Measurements from ENCODE around the gene VPS4A. TPM values are rescaled to one million over a fixed set of nuclear protein-coding genes. Genes with fewer than 3 reads are reported as not detected.

VPS4A gene
- total RNA-seq, 2 experiments from 2014 or later: 30.5 to 31.2 TPM

- DNase-seq (no peak), ATAC-seq (no peak)
- Mint-ChIP-seq H3K27ac (no peak overlapping the region), H3K4me1 (ENCODE audit: low read depth) (peaks cover 12% of the 10 kb centered on the region), H3K9me3 (no peaks in the 10 kb centered on the region), H3K4me3 (no peak overlapping the region), H3K27me3 (no peaks in the 10 kb centered on the region), H3K36me3 (ENCODE audit: low read depth) (peaks cover 34% of the 10 kb centered on the region)
- no peak for TF ChIP-seq CTCF (IDR thresholded peaks at IDR 0.05)
- ChIA-PET CTCF (no interaction called here), POLR2A (interaction anchor here (8.4 kb wide), 1 partner anchor 9 kb away, joined by 93 read pairs; the partner anchor contains the start of gene PDF)
- intact Hi-C loops (cut with micrococcal nuclease): no loop called here
These were observed 8.2 kb downstream of the VPS4A start for GRCh38 chr16:69319381-69319780.

- intact Hi-C loops (cut with micrococcal nuclease): no loop called here
- Mint-ChIP-seq H3K36me3 (ENCODE audit: low read depth) (peaks cover 33% of the 10 kb centered on the region), H3K27me3 (no peaks in the 10 kb centered on the region), H3K4me3 (no peak overlapping the region), H3K9me3 (no peaks in the 10 kb centered on the region), H3K27ac (no peak overlapping the region), H3K4me1 (ENCODE audit: low read depth) (peaks cover 12% of the 10 kb centered on the region)
- CTCF ChIA-PET: no interaction called here
- POLR2A ChIA-PET: no interaction called here
- no peak for DNase-seq
- TF ChIP-seq CTCF (IDR thresholded peaks at IDR 0.05): no peak
- ATAC-seq: no peak
These were observed 8.9 kb downstream of the VPS4A start for GRCh38 chr16:69319826-69320739.

DNA sequence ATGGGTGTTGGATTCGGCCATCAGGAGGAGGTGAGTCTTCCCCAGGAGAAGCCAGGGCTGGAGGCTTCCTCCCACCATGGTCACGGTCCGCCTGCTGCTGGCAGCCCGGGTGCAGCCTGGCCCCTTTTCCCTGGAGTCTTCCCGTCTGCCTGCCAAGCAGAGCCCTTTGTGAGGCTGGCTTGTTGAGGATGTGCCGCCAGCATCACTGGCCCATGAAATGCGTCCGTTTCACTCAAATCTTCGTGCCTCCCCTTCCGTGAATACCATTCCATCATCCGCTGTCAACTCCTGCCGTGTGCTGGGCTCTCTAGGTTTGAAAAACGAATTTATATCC, 9.6 kb downstream of the VPS4A start:
- Mint-ChIP-seq H3K4me3 (no peak overlapping the region), H3K9me3 (no peaks in the 10 kb centered on the region), H3K4me1 (ENCODE audit: low read depth) (peaks cover 14% of the 10 kb centered on the region), H3K36me3 (ENCODE audit: low read depth) (peaks cover 36% of the 10 kb centered on the region), H3K27me3 (no peaks in the 10 kb centered on the region), H3K27ac (no peak overlapping the region)
- no peak for ATAC-seq
- POLR2A ChIA-PET: no interaction called here
- CTCF ChIA-PET: no interaction called here
- no peak for TF ChIP-seq CTCF (IDR thresholded peaks at IDR 0.05)
- DNase-seq: no peak
- intact Hi-C loops (cut with micrococcal nuclease): no loop called here

GRCh38 chr16:69321080-69321479, 9.9 kb downstream of the VPS4A start:
- no peak for DNase-seq
- Mint-ChIP-seq H3K4me1 (ENCODE audit: low read depth) (peaks cover 17% of the 10 kb centered on the region), H3K27me3 (no peaks in the 10 kb centered on the region), H3K4me3 (no peak overlapping the region), H3K36me3 (ENCODE audit: low read depth) (peaks cover 40% of the 10 kb centered on the region), H3K27ac (no peak overlapping the region), H3K9me3 (no peaks in the 10 kb centered on the region)
- TF ChIP-seq CTCF (IDR thresholded peaks at IDR 0.05): no peak
- intact Hi-C loops (cut with micrococcal nuclease): no loop called here
- ATAC-seq: no peak
- ChIA-PET POLR2A (no interaction called here), CTCF (no interaction called here)

DNA sequence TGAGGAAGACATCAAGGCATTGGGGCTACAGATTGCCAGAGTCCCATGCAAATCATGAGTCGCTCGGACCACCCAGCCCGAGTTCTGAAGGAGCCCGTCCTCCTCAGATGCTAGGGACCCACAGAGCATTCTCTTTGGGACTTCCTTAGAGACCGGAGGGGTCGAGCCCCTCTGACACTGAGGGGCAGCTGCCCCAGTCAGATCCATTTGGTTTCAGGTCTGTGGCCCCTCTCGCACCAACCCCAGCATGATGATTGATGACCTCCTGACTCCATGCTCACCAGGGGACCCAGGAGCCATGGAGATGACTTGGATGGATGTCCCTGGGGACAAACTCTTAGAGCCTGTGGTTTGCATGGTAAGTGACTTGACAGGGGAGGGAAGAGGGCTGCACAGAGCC, 11.2 kb downstream of the VPS4A start:
- TF ChIP-seq CTCF (IDR thresholded peaks at IDR 0.05): no peak
- Mint-ChIP-seq H3K4me3 (no peak overlapping the region), H3K36me3 (ENCODE audit: low read depth) (peaks cover 41% of the 10 kb centered on the region), H3K27ac (no peak overlapping the region), H3K9me3 (no peaks in the 10 kb centered on the region), H3K27me3 (no peaks in the 10 kb centered on the region), H3K4me1 (ENCODE audit: low read depth) (peaks cover 27% of the 10 kb centered on the region)
- ChIA-PET POLR2A (interaction anchor here (0.6 to 3.2 kb wide), 2 partner anchors 10 to 403 kb away, joined by 3 to 15 read pairs; partner anchors contain the start of gene VPS4A), CTCF (no interaction called here)
- no peak for ATAC-seq
- intact Hi-C loops (cut with micrococcal nuclease): no loop called here
- DNase-seq: no peak
